GM23248 (cell line): Measurements from ENCODE around the gene SCRN2.

Source experiments
- EZH2 ChIP-seq: fragments of 200-600 bp; sonication (generic); IDR thresholded peaks from 2 replicates; pipeline ENCODE4 v1.6.1; 2018; ENCODE audit warnings: antibody characterized with exemption, mild to moderate bottlenecking; ENCODE audit not compliant: insufficient read depth, poor library complexity, severe bottlenecking
- EZH2phosphoT487 ChIP-seq: fragments of 200-600 bp; sonication (generic); IDR thresholded peaks from 2 replicates; pipeline ENCODE4 v1.6.1; 2018; ENCODE audit warnings: antibody characterized with exemption, moderate library complexity, mild to moderate bottlenecking, low read depth; ENCODE audit not compliant: insufficient read depth

DNA sequence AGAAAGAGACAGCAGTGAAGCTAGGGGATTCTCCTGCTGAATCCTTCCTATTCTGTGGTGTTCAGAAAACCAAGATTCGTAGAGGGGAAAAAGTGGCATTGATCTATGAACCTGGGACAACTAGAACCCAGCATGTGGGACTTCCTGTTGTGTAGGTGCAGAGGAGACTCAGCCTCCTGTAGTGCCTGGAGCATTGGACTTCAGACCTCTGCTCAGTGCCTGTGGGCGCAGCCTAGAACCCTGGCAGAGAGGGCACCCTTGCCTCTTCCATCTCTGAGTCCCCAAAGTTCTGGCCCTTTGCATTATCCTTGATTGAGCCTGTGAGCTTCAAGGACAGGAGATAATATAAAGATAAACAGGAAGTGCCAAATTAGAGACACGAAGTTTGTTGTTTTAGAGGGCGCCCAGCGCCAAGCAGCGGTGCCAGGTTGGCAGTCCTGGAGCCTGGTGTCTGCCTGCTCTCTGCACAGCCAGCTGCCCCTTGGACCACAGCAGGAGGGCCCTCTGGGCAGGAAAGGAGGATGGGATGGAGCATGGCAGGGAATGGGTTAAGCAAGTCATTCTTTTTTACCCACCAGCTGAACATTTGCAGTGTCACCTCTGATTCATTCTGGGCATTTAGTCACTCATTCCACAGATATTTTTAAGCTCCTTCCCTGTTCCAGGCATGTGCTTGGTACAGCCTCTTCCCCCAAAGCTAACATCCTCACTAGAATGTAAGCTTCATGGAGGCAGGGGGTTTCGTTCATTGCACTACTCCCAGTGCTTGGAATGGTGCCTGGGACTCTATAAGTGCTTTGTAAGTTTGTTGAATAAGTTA, 21.8 kb upstream of the SCRN2 start:
- no peak for TF ChIP-seq EZH2
- TF ChIP-seq EZH2phosphoT487: no peak
